Measurements from ENCODE around the gene GNRH2.
"Not testable (repeated sequence)": the region's sequence is repeated elsewhere in the genome, so short reads cannot be mapped to it uniquely, and the experiment has no call there.

The GNRH2 gene

DNA sequence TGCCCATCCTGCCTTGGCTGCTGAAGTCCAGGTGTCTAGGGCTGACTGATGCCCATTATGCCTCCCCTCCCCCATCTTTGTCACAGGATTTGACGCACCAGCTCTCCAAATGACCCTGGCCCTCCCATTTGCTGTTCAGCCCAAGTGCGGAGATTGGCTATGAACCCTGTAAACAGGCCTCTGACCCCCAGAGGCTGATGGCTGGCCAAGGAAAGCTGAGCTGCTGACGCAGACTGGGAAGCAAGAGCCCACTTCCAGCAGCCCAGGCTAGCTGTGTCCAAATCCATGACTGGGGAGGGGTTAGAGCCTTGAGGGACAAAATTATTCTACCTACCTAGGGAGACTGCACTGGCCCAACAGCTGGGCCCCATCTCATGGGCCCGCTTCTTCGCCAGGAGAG lies 797 bp upstream of the GNRH2 start:
- no peak for DNase-seq (ENCODE audit: low read depth)

DNA sequence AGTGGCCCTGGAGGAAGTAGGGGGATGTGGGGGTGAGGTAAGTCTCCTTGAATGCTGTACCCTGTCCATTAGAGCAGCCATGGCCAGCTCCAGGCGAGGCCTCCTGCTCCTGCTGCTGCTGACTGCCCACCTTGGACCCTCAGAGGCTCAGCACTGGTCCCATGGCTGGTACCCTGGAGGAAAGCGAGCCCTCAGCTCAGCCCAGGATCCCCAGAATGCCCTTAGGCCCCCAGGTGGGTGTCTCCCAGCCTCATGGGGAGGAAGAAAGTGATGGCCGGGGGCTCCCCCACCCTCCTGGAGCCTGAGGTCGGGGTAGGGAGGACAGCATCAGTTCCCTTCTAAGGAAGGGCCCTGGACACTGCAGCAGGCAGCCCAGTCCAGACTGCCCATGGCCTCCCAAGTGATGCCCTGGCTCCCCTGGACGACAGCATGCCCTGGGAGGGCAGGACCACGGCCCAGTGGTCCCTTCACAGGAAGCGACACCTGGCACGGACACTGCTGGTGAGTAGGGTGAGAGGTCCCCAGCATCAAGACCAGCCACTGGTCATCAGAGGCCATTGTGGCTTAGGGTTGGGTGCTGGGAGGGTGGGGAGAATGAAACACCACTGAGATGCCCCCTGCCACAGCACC lies 1.0 kb downstream of the GNRH2 start:
- DNase-seq (ENCODE audit: low read depth): no peak

DNA sequence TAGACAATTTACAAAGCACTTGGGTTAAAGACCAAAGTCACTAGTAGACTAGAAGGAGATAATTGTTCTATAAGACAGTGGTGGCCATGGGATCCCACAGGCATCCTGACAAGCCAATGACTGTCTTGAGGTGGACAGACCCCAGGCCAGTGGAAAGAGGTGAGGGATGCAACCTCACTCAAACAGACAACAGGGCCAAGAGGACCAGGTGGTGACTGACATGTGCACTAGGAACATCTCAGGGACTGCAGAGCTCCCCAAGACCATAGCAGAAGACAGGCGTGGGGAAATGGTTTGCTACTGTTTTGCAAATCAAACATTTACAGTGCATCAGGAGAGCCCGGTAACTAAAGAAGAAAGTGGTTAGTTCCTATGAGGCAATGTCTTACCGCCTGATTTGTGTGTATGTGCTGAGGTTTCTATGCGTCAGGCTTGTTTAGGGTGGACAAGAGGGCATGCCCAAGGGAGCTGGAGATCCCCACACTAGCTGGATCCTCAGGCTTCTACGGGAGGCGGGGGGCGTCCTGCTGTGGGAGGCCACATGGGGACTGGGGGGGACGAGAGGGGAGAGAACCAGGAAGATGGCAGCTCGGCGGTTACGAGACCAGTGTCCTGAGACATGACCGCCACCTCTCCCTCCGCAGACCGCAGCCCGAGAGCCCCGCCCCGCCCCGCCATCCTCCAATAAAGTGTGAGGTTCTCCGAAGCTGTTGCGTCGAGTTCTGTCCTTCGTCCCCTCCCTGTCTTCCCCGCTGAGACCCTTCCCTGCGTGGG lies 1.8 kb downstream of the GNRH2 start:
- no peak for DNase-seq (ENCODE audit: low read depth)

DNA sequence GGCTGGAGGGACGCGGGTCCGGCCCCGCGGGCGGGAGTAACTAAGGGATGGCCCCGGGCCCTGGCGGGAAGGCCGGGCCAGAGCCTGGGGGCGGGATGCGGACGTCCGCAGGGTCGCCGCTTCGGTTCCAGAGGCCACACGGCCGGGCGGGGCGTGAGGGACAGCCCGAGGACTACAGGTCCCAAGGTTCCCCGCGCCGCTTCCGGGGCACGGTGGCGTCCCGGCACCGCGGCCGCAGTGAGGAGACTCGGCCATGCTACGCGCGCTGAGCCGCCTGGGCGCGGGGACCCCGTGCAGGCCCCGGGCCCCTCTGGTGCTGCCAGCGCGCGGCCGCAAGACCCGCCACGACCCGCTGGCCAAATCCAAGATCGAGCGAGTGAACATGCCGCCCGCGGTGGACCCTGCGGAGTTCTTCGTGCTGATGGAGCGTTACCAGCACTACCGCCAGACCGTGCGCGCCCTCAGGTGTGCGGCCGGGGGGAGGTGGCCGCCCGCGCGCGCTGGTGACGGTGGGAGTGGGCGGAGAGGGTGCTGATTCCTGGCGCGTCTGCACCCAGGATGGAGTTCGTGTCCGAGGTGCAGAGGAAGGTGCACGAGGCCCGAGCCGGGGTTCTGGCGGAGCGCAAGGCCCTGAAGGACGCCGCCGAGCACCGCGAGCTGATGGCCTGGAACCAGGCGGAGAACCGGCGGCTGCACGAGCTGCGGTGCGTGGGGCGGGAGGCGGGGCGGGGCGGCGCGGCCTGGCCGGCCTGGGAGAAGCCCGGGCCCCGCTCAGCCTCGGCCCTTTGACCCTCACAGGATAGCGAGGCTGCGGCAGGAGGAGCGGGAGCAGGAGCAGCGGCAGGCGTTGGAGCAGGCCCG lies 2.6 kb downstream of the GNRH2 start, which contains the start of gene MRPS26:
MRPS26 (plus strand) TSS at position 237 of the 861 bp plus-strand sequence; CDS start at position 254, 17 bp downstream.
- DNase-seq (ENCODE audit: low read depth): peak; percentile 89

- no peak for DNase-seq (ENCODE audit: low read depth)
Measured at GRCh38 chr20:3046677-3047462, 3.4 kb downstream of the GNRH2 start.

DNA sequence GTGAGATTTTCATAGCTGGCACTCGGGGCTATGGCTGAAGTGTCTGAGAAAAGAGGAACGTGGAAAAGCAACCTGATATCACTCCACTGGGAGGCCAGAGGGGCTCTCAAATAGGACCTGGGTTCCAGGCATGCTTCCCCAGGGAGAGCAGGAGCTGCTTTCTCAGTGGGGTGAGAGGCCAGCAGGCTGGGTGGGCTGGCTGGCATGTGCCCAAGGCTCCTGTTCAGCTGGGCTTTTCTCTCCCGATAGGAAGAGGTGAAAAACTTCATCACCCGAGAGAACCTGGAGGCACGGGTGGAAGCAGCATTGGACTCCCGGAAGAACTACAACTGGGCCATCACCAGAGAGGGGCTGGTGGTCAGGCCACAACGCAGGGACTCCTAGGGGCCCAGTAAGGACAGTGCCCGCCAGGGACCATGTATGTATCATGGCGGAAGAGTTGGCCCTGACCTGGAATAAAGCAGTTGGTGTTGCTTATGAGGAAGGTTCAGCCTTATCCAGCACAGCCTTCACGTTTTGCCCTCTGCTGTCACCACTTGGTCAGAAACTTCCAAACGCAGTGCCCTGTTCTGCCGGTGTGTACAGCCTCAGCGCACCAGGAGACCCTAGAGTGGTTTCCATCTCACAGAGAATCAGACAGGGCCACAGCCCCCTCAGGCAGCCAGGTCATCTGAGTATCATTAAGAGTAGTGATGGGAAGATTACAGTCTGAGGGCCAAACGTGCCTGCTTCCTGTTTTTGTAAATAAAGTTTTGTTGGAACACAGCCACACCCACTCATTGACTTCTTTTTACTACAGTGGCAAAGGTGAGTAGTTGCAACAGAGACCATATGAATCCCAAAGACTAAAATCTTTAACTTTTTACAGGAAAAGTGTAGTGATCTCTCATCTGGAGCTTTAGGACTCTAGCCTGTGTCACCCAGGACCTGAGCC lies 4.3 kb downstream of the GNRH2 start:
- DNase-seq (ENCODE audit: low read depth): no peak

- DNase-seq (ENCODE audit: low read depth): no peak
Measured at GRCh38 chr20:3051385-3052019, 8.1 kb downstream of the GNRH2 start.

DNA sequence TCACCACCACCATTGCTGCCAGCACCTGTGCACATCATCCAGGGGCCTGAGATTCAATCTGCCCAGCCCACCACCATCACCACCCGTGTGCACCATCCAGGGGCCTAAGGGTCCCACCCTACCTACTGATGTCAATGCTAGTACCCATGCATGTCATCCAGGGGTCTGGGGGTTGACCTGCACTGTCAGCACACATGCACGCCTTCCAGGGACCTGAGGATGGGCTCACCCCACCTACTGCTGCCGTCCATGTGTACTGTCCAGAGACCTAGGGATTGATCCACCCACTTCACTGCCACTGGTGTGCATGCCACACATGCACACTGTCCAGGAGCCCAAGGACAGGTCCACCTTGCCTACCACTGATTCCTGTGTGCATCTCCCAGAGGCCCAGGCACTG lies 16.1 kb downstream of the GNRH2 start:
- DNase-seq (ENCODE audit: low read depth): no peak

GRCh38 chr20:3064119-3064518 lies 20.7 kb downstream of the GNRH2 start:
- not testable (repeated sequence) for DNase-seq (ENCODE audit: low read depth)

- peak; percentile 31 for DNase-seq (ENCODE audit: low read depth)
Measured at GRCh38 chr20:3067139-3068014, 24.0 kb downstream of the GNRH2 start.

DNA sequence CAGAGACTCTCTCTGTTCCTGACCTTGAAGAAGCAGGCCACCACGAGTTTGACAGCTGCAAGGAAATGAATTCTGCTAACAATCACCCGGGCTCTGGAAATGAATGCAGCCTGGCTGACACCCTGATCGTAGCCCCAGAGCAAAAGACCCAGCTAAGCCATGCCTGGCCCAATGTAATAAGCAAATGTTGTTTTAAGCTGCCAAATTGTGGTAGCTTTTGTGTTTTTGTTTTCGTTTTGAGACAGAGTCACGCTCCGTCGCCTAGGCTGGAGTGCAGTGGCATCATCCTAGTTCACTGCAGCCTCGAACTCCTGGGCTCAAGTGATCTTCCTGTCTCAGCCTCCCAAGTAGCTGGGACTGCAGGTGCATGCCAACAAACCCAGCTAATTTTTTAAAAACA lies 24.7 kb downstream of the GNRH2 start:
- DNase-seq (ENCODE audit: low read depth): no peak

DNA sequence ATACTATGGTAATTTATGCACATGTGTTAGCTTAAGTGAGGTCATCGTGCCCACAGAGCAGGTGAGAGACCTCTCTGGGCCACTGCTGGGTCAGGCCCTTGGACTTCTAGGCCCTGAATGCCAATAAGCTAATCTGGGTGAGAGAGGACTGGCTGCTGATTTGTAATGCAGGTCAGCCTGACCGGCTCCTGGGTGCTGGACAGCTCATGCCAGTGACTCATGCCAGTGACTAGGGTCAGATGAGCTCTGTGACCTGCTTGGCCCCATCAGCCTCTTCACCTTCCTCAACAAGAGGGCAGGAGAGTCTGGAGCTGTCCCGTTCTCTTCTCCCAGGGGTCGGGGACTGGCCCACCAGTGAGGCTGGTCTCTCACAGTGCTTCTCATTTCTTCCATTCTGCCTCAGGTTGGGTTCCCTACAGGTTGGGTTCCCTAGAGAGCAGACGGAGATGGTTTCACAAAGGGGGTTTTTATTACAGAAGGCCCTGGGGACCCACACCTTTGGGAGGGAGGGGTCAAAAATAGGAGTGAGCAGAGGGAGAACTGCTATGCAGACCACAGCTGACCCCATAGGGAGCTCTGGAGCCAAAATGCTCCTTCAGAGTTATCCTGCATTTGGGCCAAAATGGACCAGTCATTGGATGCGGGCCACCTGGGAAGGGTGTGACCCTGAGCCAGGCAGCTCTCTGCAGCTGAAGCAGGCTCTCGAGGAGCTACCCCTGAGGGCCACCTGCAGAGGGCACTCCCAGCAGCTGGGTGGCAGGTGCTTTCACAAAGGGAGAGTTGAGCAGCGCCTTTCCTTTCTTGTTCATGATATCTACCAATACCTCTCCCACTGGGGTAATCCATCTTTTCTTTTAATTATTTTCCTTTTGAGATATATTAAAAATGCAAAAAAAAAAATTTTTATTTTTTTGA lies 25.8 kb downstream of the GNRH2 start:
- peak; percentile 39 for DNase-seq (ENCODE audit: low read depth)

DNA sequence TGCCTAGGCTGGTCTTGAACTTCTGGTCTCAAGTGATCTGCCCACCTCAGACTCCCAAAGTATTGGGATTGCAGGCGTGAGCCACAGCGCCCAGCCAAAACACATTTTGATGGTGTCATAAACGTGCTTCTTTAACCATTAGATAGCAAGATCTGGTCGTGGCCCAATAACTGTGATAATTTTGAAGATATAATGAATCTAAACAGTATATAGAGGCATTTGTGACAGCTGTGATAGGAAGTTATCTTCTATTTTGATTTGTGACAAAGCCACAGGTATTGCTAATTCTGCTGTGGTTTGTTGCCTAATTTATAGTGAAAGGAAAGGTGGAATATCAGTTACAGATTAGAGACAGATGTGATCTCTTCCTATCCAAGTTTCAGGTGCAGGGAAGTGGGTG lies 27.3 kb downstream of the GNRH2 start:
- no peak for DNase-seq (ENCODE audit: low read depth)

- no peak for DNase-seq (ENCODE audit: low read depth)
Measured at GRCh38 chr20:3071266-3071609, 27.8 kb downstream of the GNRH2 start.

- DNase-seq (ENCODE audit: low read depth): peak; percentile 50
Measured at GRCh38 chr20:3071610-3072529, 28.4 kb downstream of the GNRH2 start, which contains the start of gene OXT. TSS of gene OXT (plus strand) at chr20:3071620. CDS start at chr20:3071656, 36 bp downstream.

DNA sequence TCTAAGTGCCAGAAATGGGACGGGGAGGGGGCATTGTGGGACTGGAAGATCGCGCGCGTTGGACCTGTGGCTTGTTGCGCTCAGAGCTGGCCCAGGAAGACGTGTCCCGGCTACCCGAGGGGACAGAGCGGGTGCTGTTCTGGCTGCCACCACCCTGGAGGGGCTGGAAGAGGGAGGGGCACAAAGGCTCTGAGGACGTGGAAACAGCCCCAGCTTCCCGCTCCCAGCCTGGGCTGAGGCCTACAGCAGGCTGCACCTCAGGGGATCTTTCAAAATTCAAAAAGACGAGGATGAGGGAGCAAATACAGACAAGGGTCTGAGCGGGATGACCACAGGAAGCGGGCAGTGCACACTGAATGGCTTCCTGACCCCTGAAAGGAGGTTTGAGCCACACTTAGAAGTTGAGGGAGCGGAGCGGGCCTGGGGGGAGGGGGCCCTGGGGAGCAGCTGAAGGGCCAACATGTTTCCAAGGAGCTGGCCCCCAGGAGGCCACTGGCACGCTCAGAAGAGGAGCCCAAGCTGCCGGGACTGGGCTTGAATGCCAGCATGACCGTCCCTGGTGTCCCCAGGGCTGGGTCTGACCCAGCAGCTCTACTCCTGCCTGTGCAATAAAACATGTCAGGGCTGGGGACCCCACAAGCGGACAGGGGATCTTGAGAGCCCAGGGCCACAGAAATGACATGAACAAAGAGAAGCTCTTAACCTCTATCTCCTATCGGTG lies 29.3 kb downstream of the GNRH2 start:
- no peak for DNase-seq (ENCODE audit: low read depth)
